NCI-H2196 (cell line): ENCODE results near the gene CEMIP2.
"Not testable (repeated sequence)": the region's sequence is repeated elsewhere in the genome, so short reads cannot be mapped to it uniquely, and the experiment has no call there.

Source experiments
- DNase-seq: peaks from one replicate; lab custom pipeline; 2025; ENCODE audit not compliant: unreplicated experiment; lab: John Stamatoyannopoulos, UW

Gene CEMIP2, protein sequence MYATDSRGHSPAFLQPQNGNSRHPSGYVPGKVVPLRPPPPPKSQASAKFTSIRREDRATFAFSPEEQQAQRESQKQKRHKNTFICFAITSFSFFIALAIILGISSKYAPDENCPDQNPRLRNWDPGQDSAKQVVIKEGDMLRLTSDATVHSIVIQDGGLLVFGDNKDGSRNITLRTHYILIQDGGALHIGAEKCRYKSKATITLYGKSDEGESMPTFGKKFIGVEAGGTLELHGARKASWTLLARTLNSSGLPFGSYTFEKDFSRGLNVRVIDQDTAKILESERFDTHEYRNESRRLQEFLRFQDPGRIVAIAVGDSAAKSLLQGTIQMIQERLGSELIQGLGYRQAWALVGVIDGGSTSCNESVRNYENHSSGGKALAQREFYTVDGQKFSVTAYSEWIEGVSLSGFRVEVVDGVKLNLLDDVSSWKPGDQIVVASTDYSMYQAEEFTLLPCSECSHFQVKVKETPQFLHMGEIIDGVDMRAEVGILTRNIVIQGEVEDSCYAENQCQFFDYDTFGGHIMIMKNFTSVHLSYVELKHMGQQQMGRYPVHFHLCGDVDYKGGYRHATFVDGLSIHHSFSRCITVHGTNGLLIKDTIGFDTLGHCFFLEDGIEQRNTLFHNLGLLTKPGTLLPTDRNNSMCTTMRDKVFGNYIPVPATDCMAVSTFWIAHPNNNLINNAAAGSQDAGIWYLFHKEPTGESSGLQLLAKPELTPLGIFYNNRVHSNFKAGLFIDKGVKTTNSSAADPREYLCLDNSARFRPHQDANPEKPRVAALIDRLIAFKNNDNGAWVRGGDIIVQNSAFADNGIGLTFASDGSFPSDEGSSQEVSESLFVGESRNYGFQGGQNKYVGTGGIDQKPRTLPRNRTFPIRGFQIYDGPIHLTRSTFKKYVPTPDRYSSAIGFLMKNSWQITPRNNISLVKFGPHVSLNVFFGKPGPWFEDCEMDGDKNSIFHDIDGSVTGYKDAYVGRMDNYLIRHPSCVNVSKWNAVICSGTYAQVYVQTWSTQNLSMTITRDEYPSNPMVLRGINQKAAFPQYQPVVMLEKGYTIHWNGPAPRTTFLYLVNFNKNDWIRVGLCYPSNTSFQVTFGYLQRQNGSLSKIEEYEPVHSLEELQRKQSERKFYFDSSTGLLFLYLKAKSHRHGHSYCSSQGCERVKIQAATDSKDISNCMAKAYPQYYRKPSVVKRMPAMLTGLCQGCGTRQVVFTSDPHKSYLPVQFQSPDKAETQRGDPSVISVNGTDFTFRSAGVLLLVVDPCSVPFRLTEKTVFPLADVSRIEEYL (N-terminal part only)

DNA sequence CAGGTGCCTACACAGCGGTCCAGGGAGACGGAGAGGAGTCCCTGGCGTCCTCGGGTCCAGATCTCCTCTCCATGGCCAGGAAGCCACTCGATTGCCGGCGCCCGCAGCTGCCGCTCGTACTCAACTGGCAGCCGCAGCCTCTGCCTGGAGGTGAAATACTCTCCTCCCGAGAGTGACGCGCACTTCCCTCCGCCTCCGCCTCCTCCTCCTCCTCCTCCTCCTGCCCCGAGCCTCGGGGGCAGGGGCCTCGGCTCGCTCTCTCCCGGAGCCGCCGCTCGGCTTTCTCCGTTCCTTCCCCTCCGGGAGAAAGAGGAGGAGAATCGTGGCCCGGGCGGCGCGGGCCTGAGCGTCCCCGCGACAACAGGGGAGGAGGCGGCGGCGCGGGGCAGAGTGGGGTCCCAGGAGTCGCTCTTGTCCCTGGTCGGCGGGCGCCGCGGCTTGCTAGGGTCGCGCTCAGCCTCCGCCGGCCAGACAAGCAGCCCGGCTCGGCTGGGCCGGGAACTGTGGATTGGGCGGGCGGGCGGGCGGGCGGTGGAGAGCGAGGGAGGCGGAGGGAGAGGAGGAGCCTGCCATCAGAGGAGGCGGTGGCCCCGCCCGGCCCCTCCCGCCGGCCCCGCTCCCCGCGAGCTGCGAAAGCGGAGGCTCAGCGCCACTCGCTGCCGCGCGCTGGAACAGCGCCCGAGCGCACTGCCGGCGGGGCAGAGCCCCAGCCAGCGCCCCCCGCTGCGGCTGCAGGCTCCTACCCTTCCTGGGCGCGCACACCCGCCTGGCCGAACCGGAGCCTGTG, at the start of gene CEMIP2:
TSS of gene CEMIP2 (minus strand) at position 126 of the 787 bp plus-strand sequence. CDS start 18,140 bp downstream, outside the sequence.
- DNase-seq: peak; percentile 82

DNA sequence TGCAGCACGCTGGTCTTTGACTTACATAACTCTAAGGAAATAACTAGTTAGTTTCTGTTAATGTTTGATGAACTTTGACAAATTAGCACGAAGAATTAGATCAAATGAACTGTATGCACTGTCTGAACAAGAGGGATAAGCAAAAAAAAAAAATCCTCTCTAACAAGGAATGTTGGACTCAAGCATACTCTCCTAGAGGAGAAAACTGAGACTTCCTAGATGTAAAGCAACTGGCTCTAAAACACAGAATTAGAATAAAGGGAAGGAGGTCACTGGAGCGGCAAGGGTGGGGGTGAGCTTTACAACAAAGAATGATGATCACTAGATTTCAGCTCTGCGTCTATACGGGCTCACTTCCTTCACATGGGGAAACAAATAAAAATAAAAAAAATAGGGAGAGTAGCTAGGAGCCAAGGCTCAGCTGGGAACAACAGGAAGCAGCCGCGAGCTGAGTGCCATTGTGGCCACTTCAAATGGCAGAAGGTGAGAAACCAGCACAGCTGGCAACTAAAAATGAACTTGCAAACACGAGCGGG, 48.7 kb upstream of the CEMIP2 start:
- DNase-seq: no peak

DNA sequence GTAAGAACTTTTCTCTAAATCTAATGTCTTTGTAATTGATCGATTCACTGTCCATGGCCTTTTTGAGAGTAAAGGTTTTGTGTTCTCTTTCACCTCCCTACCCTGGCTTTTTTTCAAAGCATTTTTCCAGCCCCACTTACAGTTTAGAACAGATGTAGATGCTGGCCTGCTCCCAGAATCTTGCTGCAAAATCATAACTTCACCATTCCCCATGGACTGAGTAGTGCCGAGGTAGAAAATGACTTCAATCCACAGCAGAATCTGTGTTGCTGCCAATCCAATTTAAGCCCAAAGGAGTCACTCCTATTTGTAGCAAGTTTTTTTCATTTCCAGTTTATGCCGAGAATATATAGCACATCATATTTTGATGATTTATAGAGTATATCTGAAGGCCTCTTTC, 46.5 kb upstream of the CEMIP2 start:
- no peak for DNase-seq

DNA sequence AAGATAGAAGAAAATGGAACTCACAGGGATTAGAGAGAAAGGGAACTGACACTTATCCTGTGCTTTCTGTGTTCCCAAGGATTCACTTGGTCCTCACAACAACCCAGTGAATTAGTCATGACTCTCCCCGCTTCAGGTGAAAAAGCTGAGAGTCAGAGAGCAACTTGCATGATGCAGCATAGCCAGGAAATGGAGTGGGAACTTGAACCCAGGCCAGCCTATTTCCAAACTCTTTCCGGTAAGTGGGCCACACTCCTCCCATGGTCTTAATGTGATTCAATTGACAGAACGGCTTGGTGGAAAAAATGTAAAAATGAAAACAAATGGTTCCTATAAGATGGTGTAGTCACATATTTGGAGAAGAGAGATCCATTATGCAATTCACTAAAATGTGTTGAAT, 45.9 kb upstream of the CEMIP2 start:
- DNase-seq: no peak

DNA sequence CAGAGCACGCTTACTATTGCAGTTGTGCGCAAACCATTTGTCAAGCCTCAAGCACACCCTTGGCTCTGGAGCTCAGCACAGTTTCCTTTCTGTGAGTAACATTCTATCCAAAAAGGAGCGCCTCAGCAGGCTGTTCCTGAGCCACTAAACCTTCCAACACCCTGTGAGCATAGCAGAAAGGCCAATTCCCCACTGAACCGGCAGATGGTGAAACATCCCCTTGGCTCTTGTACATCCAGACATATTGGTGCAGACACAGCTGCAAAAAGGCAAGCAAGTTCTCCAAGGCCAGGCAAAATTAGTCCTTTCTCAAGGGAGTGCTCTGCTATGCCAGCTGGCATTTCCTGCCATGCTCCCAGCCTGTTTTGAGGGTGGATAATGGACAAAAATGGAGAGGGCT, 44.1 kb upstream of the CEMIP2 start:
- no peak for DNase-seq

DNA sequence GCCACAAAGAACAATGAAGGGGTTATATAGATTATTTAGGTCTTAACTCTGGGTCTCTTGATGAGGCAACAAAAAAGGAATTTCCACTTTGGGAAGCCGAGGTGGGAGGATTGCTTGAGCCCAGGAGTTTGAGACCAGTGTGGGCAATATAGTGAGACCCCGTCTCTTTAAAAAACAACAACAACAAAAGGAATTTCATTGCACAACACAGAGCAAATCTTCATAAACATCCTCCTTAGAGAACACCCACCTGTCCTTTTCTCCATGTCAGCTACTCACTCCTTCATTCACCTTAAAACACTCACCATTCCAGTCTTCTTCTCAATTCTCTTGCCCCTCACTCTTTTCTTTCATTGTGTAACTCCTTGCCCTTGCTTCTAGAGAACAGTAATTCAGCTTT, 39.8 kb upstream of the CEMIP2 start:
- no peak for DNase-seq

DNA sequence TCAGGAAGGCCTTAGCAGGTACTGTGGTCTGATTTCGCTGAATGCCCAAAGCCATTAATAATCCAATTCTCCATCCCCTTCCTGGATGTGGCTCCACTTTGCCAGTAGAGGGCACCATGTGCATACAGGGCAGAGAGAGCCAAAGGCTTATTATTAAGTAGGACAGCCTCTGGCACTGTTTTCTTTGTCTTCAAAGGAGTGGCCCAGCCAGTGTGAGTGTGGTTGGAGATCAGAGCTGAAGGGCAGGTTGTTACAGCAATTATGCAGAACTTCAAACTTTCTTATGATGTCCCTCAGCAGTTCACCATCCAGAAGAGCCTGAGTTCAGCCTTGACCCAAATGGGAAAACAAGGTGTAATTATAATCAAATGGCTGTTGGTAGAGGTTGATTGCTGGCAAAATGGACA, 38.6 kb upstream of the CEMIP2 start:
- peak; percentile 66 for DNase-seq

DNA sequence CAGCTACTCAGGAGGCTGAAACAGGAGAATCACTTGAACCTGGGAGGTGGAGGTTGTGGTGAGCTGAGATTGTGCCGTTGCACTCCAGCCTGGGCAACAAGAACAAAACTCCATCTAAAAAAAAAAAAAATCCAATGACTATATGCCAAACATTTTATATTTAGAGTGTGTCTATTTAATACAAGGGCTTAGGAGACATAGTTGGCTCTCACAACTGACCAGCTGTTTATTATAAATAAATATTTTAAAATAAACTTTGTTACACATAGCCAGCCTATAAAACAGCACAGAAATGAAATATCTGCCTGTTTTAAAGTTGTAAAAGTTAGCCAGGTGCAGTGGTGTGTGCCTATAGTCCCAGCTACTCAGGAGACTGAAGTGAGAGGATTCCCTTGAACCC, 36.8 kb upstream of the CEMIP2 start:
- not testable (repeated sequence) for DNase-seq

DNA sequence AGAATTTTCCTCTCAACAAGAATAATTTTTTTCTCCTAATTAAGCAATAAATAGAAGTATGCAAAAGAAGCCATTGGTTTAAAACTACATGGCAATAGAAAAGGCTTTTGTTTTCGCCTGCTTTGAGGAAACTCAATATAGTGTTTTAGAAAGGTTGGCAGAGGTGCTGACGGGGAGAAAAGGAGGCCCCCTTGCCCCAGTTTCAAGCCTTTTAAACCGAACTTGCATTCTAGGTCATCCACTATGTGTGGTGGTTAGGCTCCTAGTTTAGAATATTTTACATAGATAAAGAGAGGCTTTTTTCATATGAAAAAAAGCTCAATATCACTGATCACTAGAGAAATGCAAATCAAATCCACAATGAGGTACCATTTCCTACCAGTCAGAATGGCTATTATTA, 33.5 kb upstream of the CEMIP2 start:
- DNase-seq: no peak

DNA sequence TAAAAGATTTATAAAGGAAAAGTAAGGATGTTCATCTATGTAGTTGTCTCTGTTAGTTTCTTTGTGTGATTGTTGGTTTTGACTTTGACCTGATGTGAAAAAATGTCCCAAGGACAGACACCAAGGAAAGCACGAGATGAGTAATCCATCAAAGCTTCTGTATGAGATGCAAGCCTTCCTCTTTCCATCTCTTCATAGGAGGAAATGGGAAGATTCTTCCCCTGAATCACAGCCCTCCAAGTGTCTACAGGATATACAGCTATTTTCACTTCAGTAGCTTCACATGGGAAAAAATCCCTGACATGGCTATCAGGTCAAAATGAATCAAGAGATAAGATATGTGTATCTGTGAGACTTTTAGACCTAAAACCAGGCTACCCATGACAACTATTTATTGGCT, 29.0 kb upstream of the CEMIP2 start:
- DNase-seq: no peak

DNA sequence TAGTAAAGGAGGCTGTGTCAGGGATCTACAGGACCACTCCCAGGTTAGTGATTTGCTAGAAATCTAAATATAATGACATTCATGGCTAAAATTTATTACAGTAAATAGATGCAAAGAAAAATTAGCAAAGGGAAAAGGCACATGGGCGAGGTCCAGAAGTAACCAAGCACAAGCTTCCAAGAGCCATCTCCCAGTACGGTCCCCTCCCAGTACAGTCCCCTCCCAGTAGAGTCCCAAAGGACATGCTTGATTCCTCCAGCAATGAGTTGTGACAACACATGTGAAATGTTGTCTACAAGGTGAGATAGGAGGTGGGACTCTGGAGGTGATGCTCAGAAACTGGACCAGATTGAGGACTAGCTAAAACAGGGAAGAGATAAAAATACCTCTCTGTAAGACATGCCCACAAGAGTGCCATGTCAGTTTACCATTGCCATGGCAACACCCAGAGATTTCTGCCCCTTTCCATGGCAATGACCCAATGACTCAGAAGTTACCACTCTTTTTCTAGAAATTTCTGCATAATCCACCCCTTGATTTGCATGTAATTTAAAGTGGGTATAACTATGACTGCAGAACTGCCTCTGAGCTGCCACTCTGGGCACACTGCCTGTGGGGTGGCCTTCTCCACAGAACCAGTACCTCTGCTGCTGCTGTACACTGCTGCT, 27.9 kb upstream of the CEMIP2 start:
- DNase-seq: no peak

DNA sequence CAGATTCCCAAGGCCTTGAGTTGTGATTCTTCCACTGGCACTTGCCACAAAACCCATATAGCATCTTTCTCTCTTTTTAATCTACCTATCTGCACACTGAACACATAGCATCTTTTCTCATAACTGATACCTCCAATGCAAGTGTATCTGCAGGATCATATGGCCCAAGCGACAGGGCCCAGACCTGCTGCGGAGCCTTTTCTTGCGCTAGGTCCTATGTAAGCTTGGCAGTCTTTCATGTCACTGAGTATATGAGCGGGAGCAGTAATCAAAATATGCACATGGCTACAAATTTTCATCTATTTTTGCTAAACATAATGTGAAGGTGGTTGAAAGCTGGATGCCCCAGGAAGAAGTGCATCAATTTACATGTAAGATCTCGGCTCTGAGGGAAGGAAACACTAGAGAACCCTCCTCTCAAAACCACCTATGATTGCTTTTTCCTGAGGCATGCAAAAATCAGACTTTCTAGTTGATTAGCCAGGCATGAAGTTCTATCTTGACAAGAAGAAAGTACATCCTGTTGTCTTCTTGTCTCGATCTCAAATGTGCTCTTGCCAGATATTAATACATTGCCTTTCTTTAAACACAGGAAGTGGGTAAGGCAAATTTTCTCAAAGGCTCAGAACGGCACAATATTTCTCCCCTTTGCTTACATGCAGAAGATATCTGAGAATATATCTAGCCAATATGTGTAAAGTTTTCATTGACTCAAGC, 26.9 kb upstream of the CEMIP2 start:
- DNase-seq: no peak

DNA sequence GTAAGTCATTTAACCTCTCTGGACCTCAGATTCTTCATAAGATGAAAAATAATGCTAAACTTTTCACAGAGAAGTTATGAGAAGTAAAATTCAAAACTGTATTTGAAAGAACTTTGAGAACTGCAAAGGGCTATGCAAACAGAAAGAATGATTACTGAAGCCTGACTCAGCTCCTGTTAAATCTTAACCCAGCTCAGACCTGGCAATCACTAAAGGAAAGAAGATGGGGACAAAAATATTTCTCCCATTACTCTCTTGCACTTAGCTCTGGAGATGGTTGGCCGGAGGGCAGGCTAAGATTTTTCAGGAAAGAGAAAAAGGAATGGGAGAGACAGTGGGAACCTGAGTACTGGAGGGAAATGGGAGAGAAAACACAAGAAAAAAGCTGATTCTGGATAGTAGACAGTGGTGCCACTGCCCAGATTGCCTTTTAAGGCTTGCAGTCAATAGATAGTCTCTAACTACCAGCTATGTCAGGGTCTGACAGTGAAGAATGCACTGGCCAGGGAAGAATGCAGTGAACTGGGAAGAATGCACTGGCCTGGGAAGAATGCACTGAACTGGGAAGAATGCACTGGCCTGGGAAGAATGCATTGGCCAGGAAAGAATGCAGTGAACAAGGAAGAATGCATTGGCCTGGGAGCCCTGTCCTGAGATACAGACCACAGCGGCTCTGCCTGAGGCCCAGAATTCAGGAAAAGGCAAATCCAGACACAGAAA, 25.2 kb upstream of the CEMIP2 start:
- DNase-seq: no peak

DNA sequence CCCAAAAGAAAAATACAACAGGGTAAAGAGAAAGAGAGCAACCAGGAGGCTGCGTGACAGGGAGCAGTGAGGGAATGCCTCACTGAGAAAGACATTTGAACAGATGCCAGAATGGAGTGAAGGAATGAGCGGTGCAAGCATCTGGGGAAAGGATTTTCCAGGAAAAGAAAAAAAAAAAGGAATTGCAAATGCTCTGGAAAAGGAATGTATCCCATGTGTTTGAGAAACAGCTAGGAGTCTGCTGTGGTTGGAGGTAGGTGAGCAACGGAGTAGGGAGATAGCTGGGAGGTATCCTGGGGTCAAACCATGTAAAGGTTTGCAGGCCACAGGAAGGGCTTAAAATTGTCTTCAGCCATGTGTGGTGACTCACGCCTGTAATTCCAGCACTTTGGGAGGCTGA, 23.6 kb upstream of the CEMIP2 start:
- DNase-seq: no peak

DNA sequence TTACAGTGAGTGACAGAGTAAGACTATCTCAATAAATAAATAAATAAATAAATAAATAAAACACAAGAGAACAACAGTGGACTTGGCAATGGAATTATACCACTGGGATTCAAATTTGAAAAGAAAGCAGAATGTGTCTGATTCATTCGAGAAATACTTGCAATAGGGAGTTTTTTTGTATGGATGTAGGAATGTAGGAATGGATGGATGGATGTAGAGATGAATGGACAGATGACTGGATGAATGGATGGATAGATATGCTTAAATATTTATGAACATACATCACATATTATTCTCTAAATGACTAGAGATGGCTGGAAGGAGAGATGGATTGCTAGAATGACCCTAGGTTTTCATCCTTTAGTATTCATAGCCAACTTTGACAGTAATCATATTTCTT, 22.0 kb upstream of the CEMIP2 start:
- no peak for DNase-seq

DNA sequence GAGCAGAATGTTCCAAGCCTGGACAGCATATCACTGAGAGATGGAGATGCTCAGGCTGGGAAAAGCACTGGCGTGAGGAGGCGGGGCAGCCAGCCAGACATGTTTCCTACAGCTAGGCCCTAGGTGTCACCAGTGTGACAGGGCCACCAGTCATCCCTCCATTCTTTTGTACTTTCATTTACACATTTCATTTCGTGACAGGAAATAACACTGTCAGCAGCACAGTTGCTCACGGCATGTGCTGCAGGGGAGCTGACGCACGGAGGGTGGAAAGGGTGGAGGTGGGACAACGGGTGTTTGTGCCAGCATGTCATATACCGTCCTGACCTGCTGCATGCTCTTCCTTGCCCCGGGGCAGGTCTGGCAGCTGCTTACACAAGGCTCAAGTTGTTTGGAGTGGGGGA, 14.8 kb upstream of the CEMIP2 start:
- no peak for DNase-seq

DNA sequence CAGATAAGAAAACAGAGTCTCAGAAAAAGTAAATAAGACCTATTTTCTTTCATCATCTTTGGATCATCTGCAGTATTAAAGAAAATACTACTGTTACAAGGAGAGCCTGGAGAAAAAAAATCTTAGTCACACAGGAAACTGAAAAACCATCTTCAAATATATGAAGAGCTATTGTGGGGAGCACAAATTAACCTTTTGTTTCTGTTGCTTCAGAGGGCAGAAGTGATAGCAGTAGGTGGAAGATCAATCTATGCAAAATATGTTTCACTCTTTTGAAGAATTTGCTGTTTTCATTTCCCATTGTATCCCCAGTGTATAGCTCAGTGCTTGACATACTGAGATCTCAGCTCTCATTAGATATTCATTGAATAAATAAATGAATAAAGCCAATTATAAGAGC, 13.1 kb upstream of the CEMIP2 start:
- DNase-seq: no peak

DNA sequence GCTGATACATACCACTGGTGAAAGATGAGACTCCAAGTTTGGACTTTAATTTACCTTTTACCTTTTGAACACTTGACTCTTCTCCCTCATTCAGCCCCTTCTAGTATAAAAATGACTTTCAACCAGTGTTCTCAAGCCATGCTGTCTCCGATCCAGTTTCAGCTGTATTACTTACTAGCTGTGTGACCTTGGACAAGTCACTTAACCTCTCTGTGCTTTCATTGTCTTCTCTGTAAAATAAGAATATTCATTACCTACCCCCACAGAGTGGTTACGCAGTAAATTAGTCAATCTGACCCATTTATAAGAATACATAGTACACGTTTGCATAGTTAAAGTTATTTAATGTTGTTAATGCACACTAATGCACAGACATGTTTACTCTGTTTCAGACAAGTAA, 12.6 kb upstream of the CEMIP2 start:
- no peak for DNase-seq
